GM18907 (cell line): Measurements from ENCODE around the gene CIZ1.

Experiments
- ATAC-seq: cut with Tn5 transposase; IDR thresholded peaks from one replicate; pipeline ENCODE4 v1.9.1; 2021; ENCODE audit warnings: mild to moderate bottlenecking, moderate library complexity; ENCODE audit not compliant: unreplicated experiment

The CIZ1 gene

GRCh38 chr9:128128836-128129590, 62.4 kb downstream of the CIZ1 start:
- ATAC-seq: no peak

- peak; percentile 69 for ATAC-seq
These were observed 63.2 kb downstream of the CIZ1 start for GRCh38 chr9:128127990-128128835.

GRCh38 chr9:128127568-128127989, 63.8 kb downstream of the CIZ1 start, which contains the start of gene PTGES2:
TSS of gene PTGES2 (minus strand) at chr9:128127729. CDS start at chr9:128127717, 12 bp downstream.
- peak; percentile 60 for ATAC-seq

GRCh38 chr9:128125580-128126354, 65.6 kb downstream of the CIZ1 start:
- ATAC-seq: no peak

- no peak for ATAC-seq
These were observed 66.3 kb downstream of the CIZ1 start for GRCh38 chr9:128124873-128125579.

GRCh38 chr9:128124451-128124850, 66.9 kb downstream of the CIZ1 start:
- ATAC-seq: no peak

- ATAC-seq: no peak
These were observed 67.8 kb downstream of the CIZ1 start for GRCh38 chr9:128123451-128124080.

GRCh38 chr9:128122809-128123175, 68.6 kb downstream of the CIZ1 start:
- no peak for ATAC-seq

GRCh38 chr9:128121924-128122808, 69.2 kb downstream of the CIZ1 start:
- ATAC-seq: no peak

- no peak for ATAC-seq
These were observed 69.9 kb downstream of the CIZ1 start for GRCh38 chr9:128121466-128121810.

GRCh38 chr9:128120741-128121465, 70.5 kb downstream of the CIZ1 start:
- no peak for ATAC-seq

GRCh38 chr9:128120061-128120740, 71.2 kb downstream of the CIZ1 start:
- ATAC-seq: no peak

GRCh38 chr9:128118971-128119665, 72.3 kb downstream of the CIZ1 start:
- no peak for ATAC-seq

- ATAC-seq: no peak
These were observed 72.9 kb downstream of the CIZ1 start for GRCh38 chr9:128118472-128118857.

GRCh38 chr9:128117613-128118471, 73.5 kb downstream of the CIZ1 start:
- ATAC-seq: peak; percentile 60
